Activated naive CD4-positive, alpha-beta T cell treated with Interleukin-2 at 50 U/mL for 16 hours (primary cell): ENCODE data around the gene IQCE.
"Not testable (repeated sequence)": the region's sequence is repeated elsewhere in the genome, so short reads cannot be mapped to it uniquely, and the experiment has no call there.

Source experiments
- DNase-seq: peaks from one replicate; pipeline ENCODE4 v3.0.0-alpha.2; 2020

Gene IQCE

GRCh38 chr7:2604608-2605174 is 45.9 kb downstream of the IQCE start:
- no peak for DNase-seq

- DNase-seq, result no peak
These were observed 47.1 kb downstream of the IQCE start for GRCh38 chr7:2605608-2606538.

- no peak for DNase-seq
These were observed 47.8 kb downstream of the IQCE start for GRCh38 chr7:2606539-2606936.

- DNase-seq, result no peak
These were observed 48.5 kb downstream of the IQCE start for GRCh38 chr7:2607122-2607922.

- no peak for DNase-seq
These were observed 49.4 kb downstream of the IQCE start for GRCh38 chr7:2607923-2608904.

- DNase-seq, result no peak
These were observed 50.2 kb downstream of the IQCE start for GRCh38 chr7:2608921-2609411.

GRCh38 chr7:2609646-2610045 is 50.9 kb downstream of the IQCE start:
- not testable (repeated sequence) for DNase-seq

GRCh38 chr7:2610466-2610865 is 51.7 kb downstream of the IQCE start:
- DNase-seq, result no peak

GRCh38 chr7:2610898-2611297 is 52.1 kb downstream of the IQCE start:
- no peak for DNase-seq

- no peak for DNase-seq
These were observed 52.6 kb downstream of the IQCE start for GRCh38 chr7:2611401-2611800.

GRCh38 chr7:2611922-2612321 is 53.1 kb downstream of the IQCE start:
- DNase-seq, result no peak

- no peak for DNase-seq
These were observed 53.8 kb downstream of the IQCE start for GRCh38 chr7:2612445-2613097.

GRCh38 chr7:2613098-2613930 is 54.5 kb downstream of the IQCE start:
- no peak for DNase-seq

GRCh38 chr7:2613931-2614600 is 55.3 kb downstream of the IQCE start:
- DNase-seq, result no peak

- no peak for DNase-seq
These were observed 56.0 kb downstream of the IQCE start for GRCh38 chr7:2614631-2615330.

- no peak for DNase-seq
These were observed 57.9 kb downstream of the IQCE start for GRCh38 chr7:2616387-2617324.

- DNase-seq, result no peak
These were observed 58.6 kb downstream of the IQCE start for GRCh38 chr7:2617325-2617905.

- no peak for DNase-seq
These were observed 60.3 kb downstream of the IQCE start for GRCh38 chr7:2619116-2619515.
